GM10266 (cell line): ENCODE measurements around the gene SLC35E3.
A peak's percentile ranks its signal among the peaks of the same experiment; 100 is the strongest.
"Not testable (repeated sequence)": the region's sequence is repeated elsewhere in the genome, so short reads cannot be mapped to it uniquely, and the experiment has no call there.

Experiments
- DNase-seq: peaks from one replicate; pipeline ENCODE4 v3.0.0; 2012; ENCODE audit errors: extremely low spot score
- TF ChIP-seq, protein P1 (sequence below): IDR thresholded peaks from 2 replicates; pipeline ENCODE4 v1.5.1; 2012; ENCODE audit warnings: mild to moderate bottlenecking, low read depth; ENCODE audit not compliant: control insufficient read depth, insufficient read depth; ENCODE audit errors: missing control alignments

The SLC35E3 gene

GRCh38 chr12:68808388-68809189 lies 62.6 kb downstream of the SLC35E3 start:
- peak; percentile 83 for DNase-seq
- TF ChIP-seq, protein P1, sequence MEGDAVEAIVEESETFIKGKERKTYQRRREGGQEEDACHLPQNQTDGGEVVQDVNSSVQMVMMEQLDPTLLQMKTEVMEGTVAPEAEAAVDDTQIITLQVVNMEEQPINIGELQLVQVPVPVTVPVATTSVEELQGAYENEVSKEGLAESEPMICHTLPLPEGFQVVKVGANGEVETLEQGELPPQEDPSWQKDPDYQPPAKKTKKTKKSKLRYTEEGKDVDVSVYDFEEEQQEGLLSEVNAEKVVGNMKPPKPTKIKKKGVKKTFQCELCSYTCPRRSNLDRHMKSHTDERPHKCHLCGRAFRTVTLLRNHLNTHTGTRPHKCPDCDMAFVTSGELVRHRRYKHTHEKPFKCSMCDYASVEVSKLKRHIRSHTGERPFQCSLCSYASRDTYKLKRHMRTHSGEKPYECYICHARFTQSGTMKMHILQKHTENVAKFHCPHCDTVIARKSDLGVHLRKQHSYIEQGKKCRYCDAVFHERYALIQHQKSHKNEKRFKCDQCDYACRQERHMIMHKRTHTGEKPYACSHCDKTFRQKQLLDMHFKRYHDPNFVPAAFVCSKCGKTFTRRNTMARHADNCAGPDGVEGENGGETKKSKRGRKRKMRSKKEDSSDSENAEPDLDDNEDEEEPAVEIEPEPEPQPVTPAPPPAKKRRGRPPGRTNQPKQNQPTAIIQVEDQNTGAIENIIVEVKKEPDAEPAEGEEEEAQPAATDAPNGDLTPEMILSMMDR, result no peak

DNA sequence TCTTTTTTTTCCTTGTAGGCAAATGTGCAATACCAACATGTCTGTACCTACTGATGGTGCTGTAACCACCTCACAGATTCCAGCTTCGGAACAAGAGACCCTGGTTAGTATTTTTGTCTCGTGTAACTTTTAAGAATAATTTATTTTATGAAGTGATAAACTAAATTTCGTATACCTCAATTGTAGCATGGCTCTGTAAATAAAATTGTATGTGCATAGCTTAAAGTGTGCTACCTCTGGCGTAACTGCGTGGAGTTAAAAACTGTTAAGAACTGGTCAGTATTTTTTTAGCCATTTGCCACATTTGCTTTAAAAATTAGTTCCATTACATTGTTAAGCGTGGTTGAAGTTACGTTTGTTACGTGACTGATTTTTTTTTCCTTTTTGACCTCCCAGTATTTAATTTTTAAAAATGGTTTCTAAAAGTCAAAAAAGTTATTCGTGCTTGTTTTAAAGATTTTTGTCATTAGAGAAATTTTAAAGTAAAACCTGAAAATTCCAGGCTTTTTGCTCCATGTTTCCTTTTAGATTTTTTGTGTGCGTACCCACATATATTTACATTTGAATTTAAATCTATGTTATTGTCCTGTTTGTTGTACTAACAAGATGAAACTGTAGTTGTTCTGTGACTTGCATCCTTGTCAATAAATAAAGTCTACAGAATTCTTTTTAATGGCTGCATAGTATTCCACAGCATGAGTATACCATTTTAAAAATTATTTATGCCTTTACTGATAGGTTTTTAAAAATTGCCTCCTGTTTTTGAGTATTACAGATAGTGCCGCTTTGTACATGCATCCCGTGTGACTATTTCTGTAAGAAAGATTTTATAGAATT lies 63.4 kb downstream of the SLC35E3 start:
- DNase-seq, result no peak
- TF ChIP-seq, protein P1, result no peak

GRCh38 chr12:68810027-68810389 lies 64.0 kb downstream of the SLC35E3 start:
- DNase-seq, result not testable (repeated sequence)

DNA sequence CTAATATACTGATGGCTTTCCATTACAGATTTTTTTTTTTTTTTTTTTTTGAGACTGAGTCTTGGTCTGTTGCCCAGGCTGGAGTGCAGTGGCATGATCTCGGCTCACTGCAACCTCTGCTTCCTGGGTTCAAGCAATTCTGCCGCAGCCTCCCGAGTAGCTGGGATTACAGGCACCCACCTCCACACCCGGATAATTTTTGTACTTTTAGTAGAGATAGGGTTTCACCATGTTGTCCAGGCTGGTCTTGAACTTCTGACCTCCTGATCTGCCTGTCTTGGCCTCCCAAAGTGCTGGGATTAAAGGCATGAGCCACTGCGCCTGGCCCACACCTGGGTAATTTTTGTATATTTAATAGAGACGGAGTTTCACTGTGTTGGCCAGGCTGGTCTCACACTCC lies 65.6 kb downstream of the SLC35E3 start:
- DNase-seq, result not testable (repeated sequence)

GRCh38 chr12:68812553-68813241 lies 66.7 kb downstream of the SLC35E3 start:
- DNase-seq, result no peak
- TF ChIP-seq, protein P1, result no peak

GRCh38 chr12:68813242-68813593 lies 67.2 kb downstream of the SLC35E3 start:
- DNase-seq, result no peak
- TF ChIP-seq, protein P1, result no peak

DNA sequence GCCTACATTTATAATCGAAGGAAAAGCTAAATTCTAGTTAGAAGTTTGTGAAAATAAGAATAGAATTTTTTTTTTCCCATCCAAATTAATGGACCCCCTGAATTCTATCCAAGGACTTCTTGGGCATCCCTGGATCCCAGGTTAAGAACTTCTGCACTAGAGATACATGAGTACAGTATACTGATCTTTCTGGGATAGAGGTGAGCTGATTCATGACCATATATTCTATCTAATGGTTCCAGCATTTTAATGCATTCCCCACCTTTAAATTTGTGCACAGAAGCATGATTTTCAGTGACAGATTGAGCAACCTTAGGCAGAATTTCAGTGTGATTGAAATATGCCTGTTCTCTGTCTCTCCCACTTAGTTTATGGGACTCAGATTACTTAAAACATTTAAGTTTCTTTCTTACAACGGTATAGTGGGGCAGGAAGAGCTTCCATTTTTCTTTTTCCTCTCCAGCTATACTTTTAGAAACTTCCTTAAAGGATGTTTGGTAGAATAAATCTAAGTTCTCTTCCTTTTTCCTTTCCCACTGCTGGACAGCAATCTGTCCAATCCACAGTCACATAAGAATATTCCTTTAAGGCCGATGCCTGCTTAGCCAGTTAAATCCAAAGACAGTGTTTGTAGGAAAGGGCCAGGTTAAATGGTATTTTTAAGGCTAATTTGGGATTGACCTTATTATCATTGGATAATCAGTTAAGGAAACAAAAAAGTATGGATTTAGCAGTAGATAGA lies 68.7 kb downstream of the SLC35E3 start:
- no peak for DNase-seq
- TF ChIP-seq, protein P1, result no peak
